ENCODE measurements around the gene MYO1D.
"Not testable (repeated sequence)": the region's sequence is repeated elsewhere in the genome, so short reads cannot be mapped to it uniquely, and the experiment has no call there.

Gene MYO1D

DNA sequence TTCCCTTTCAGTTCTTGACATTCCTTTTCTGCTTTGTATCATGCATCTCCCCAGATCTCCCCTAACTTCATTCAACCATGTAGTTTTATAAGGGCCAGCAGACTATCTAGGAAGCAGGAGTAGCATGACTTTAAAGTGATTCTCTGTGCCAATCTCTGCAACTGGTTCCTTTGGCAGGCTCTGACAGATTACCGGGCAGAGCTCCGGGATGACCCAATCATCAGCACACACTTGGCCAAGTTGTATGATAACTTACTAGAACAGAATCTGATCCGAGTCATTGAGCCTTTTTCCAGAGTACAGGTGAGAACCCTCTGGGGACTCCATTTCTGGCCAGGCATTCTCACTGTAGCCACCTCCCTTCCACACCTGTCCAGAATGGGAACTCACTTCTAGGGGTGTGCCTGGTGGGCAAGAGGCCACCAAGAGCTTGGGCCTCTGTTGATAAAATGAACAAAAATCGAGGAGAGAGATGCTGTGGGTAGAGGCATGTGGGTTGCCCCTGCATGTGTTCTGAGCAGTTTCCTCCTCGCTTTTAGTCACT is 397.8 kb downstream of the MYO1D start:
- ATAC-seq, result no peak
- DNase-seq, result no peak
- no peak overlapping the region for H3K4me3 Mint-ChIP-seq
- H3K27ac Mint-ChIP-seq, result peak overlapping the region in 1 of 2 donors; percentile 60
- H3K9me3 Mint-ChIP-seq, result no peaks in the 10 kb centered on the region
- H3K27me3 Mint-ChIP-seq, result no peaks in the 10 kb centered on the region
- H3K4me1 Mint-ChIP-seq, result peaks cover 25% of the 10 kb centered on the region

DNA sequence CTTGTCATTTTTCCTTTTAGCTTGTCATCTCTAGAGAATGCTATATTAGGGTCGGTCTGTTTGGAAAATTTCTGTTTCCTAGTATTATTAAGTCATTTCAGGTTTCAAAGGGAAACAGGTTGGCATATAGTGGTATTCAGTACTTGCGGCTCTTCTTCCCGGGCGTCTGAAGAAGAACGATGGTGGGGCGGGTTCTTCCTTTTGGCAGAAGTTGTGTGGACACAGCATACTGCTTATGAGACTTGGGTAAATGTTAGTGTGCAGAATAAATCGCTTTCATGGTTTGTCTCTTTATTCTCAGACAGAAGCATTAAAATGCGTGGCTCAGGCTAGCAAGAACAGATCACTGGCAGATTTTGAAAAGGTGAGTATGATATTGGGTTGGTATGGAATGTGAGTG is 399.7 kb downstream of the MYO1D start:
- H3K9me3 Mint-ChIP-seq, result no peaks in the 10 kb centered on the region
- ATAC-seq (no peak), DNase-seq (no peak)
- H3K4me3 Mint-ChIP-seq, result no peak overlapping the region
- peaks cover 8% of the 10 kb centered on the region for H3K4me1 Mint-ChIP-seq
- H3K27ac Mint-ChIP-seq, result no peak overlapping the region
- H3K27me3 Mint-ChIP-seq, result no peaks in the 10 kb centered on the region

DNA sequence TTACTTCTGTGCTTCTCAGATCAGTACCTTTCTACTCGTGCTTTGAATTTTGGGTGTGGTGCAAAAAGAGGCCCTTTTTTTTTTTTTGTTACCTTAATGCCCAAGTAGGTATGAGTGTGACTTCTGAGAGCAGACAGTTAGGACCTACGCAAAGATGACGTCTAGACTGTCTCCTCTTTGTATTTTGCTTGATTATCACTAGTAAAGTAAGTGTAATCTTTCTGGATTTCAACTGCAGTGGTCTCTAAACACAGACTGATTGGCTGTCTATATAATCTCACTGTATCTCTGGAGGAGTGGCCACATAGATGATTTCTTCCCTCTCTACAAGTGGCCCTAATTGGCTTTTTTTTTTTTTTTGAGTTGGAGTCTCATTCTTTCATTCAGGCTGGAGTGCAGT is 401.7 kb downstream of the MYO1D start:
- Mint-ChIP-seq H3K4me3 (no peak overlapping the region), H3K9me3 (no peaks in the 10 kb centered on the region), H3K27me3 (no peaks in the 10 kb centered on the region), H3K4me1 (no peaks in the 10 kb centered on the region), H3K27ac (peak overlapping the region in 1 of 2 donors; percentile 65)
- DNase-seq, result no peak
- ATAC-seq, result no peak

DNA sequence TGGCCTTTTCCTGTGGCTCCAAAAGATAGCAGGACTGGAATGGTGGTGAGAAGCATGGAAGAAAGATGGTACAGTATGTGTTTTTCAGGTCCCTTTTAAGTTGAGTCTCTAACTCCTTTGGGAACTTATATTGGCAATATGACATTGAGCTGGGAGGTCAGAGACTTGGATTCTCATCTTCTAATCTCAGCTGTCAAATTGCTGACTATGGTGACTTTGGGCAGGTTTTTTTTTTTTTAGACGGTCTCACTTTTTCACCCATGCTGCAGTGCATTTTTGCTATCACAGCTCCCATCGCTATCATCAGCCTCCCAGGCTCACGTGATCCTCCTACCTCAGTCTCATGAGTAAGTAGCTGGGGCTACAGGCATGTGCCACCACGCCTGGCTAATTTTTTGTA is 405.3 kb downstream of the MYO1D start:
- H3K9me3 Mint-ChIP-seq, result no peaks in the 10 kb centered on the region
- H3K27ac Mint-ChIP-seq, result no peak overlapping the region
- DNase-seq, result no peak
- ATAC-seq, result no peak
- no peaks in the 10 kb centered on the region for H3K27me3 Mint-ChIP-seq
- no peaks in the 10 kb centered on the region for H3K4me1 Mint-ChIP-seq
- H3K4me3 Mint-ChIP-seq, result no peak overlapping the region

DNA sequence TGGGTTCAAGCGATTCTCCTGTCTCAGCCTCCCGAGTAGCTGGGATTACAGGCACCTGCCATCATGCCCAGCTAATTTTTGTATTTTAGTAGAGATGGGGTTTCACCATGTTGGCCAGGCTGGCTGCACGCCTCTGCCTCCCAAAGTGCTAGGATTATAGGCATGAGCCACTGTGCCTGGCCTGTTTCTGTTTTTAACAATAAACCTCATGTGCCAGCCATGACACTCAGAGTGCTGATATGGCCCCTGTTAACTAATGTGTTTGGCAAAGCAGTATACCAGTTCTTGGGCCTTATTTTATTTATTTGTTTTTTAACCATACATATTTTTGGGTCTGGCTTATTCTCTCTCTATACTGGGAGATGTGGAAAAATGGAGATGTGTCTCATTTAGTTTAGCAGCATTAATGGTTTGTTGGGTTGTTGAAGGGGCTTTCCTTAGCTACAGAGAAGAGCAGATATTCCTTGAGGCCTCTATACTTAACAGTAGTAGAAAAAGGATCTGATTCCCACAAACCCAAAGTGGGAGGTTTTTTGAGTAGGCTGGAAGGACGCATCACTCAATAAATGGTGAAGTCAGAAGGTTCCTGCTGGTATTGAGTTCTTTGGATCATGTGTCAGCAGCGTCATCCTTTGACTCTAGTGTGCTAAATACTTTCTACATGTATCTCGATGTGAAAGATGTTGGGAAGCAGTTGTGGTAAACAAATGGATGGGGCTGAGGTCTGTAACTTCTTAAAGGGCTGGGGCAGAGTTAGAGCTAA is 406.3 kb downstream of the MYO1D start:
- no peak for DNase-seq
- no peak overlapping the region for H3K27ac Mint-ChIP-seq
- H3K9me3 Mint-ChIP-seq, result no peaks in the 10 kb centered on the region
- no peak overlapping the region for H3K4me3 Mint-ChIP-seq
- no peaks in the 10 kb centered on the region for H3K27me3 Mint-ChIP-seq
- no peaks in the 10 kb centered on the region for H3K4me1 Mint-ChIP-seq
- no peak for ATAC-seq

DNA sequence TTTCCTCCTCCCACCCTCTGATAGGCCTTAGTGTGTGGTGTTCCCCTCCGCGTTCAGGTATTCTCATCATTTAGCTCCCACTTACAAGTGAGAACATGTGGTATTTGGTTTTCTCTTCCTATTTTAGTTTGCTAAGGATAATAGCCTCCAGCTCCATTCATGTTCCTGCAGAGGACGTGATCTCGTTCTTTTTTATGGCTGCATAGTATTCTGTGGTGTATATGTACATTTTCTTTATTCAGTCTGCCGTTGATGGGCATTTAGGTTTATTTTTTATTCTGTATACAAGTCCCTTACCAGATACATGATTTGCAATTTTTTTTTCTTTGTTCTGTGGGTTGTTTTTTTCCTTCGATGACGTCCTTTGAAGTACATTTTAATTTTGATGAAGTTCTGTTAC is 409.0 kb downstream of the MYO1D start:
- H3K4me1 Mint-ChIP-seq, result no peaks in the 10 kb centered on the region
- DNase-seq, result no peak
- no peak for ATAC-seq
- H3K9me3 Mint-ChIP-seq, result no peaks in the 10 kb centered on the region
- no peaks in the 10 kb centered on the region for H3K27me3 Mint-ChIP-seq
- no peak overlapping the region for H3K27ac Mint-ChIP-seq
- no peak overlapping the region for H3K4me3 Mint-ChIP-seq

DNA sequence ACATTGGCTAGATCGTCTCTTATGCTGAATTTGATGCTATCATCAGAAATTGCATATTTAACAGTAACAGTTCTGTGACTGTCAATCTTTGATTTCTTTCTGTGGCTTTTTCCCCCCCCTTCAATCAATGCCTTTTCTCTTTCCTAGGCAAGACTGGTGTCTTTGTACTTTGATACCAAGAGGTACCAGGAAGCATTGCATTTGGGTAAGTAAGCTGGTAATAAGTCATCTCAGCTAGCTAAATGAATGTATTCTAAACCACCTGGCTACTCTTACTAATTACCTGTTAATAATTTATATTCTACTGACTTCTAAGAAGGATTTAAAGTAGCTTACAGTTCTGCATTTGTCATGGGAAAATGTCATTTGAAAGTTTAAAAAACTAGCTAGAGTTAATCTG is 412.6 kb downstream of the MYO1D start:
- H3K4me3 Mint-ChIP-seq, result no peak overlapping the region
- no peaks in the 10 kb centered on the region for H3K27me3 Mint-ChIP-seq
- H3K9me3 Mint-ChIP-seq, result no peaks in the 10 kb centered on the region
- no peak for ATAC-seq
- H3K27ac Mint-ChIP-seq, result no peak overlapping the region
- DNase-seq, result no peak
- peaks cover 28% of the 10 kb centered on the region for H3K4me1 Mint-ChIP-seq

DNA sequence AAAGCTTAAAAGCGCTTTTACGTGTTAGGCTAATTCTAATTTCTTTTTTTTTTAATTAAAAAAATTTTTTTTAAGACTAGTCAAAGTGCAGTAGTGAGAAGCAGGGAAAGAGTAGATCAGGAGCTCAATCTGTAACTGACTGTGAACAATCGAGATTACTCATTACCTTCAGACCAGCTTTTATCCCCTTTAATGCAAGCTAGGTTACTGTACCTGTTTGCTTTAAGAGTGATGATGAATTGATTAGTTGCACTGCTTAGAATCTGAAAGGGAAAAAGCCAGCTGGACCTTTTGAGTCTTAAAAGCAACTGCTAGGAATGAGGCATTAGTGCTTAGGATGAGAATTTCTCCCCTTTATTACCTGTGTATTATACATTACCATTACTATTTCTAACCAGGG is 413.6 kb downstream of the MYO1D start:
- Mint-ChIP-seq H3K4me3 (no peak overlapping the region), H3K27ac (no peak overlapping the region), H3K4me1 (peaks cover 36% of the 10 kb centered on the region), H3K9me3 (no peaks in the 10 kb centered on the region), H3K27me3 (no peaks in the 10 kb centered on the region)
- ATAC-seq (no peak), DNase-seq (no peak)

DNA sequence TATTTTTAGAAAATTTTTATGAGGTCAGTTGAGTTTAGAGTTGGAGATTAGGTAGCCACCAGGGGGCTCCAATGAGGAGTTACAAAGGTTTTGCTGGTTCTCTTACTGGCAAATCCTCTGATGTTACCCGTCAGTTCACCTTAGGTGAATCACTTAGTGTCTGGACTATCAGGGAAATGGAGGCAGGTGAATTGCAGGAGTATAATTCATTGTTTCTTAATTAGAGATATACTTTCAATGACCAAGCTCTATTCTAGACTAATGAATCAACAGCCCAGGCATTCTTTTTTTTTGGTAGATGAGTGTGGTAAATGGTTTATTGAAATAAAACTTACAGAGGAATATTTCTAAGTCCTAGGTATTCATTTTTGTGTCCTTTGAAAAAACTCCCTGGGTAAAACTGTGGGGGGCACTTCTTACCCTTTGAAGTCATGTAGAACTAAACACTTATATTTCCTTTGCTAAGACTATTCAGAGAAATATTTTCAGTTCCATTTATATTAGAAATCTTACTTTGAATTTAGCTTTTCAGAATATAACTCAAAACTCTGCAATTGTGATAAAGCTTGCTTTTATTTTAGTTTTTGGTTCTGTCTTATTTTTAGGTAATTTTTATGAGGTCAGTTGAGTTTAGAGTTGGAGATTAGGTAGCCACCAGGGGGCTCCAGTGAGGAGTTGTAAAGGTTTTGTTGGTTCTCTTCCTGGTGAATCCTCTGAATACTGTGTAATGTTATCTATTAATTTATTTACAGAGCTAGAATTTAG is 414.9 kb downstream of the MYO1D start:
- no peaks in the 10 kb centered on the region for H3K27me3 Mint-ChIP-seq
- H3K27ac Mint-ChIP-seq, result peak overlapping the region in 1 of 2 donors; percentile 36
- DNase-seq (peak; percentile 58 to 61), ATAC-seq (peak; percentile 79)
- no peak overlapping the region for H3K4me3 Mint-ChIP-seq
- H3K4me1 Mint-ChIP-seq, result peaks cover 45% of the 10 kb centered on the region
- no peaks in the 10 kb centered on the region for H3K9me3 Mint-ChIP-seq

DNA sequence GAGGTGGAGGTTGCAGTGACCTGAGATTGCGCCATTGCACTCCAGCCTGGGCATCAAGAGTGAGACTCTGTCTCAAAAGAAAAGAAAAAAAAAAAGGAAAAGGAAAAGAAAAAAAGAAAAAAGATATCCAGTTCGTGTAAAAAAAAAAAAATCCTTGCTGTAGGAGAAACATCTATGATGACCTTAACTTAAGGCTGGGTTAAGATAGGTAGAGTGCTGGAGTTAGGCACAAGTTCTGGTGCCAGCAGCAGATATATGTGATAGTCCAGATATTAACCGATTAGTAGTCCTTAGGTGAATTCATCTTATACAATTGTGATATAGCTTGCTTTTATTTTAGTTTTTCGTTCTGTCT is 415.4 kb downstream of the MYO1D start:
- peak; percentile 43 for ATAC-seq
- Mint-ChIP-seq H3K4me1 (peaks cover 45% of the 10 kb centered on the region), H3K27me3 (no peaks in the 10 kb centered on the region), H3K27ac (no peak overlapping the region), H3K9me3 (no peaks in the 10 kb centered on the region), H3K4me3 (no peak overlapping the region)
- DNase-seq, result no peak

DNA sequence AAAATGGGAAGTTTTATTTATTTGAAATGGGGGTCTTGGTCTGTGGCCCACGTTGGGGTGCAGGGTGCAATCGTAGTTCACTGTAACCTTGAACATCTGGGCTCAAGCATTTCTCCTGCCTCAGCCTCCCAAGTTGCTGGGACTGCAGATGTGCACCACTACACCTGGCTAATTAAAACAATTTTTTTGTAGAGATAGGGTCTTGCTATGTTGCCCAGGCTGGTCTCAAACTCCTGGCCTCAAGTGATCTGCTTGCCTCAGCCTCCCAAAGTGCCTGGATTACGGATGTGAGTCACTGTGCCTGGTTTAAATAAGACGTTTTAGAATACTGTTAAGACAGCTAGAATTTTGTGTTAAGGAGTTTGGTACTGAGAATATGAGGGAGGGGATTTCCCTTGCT is 416.9 kb downstream of the MYO1D start:
- no peaks in the 10 kb centered on the region for H3K9me3 Mint-ChIP-seq
- H3K4me3 Mint-ChIP-seq, result no peak overlapping the region
- no peak overlapping the region for H3K27ac Mint-ChIP-seq
- DNase-seq, result no peak
- ATAC-seq, result no peak
- H3K27me3 Mint-ChIP-seq, result no peaks in the 10 kb centered on the region
- peaks cover 45% of the 10 kb centered on the region for H3K4me1 Mint-ChIP-seq

DNA sequence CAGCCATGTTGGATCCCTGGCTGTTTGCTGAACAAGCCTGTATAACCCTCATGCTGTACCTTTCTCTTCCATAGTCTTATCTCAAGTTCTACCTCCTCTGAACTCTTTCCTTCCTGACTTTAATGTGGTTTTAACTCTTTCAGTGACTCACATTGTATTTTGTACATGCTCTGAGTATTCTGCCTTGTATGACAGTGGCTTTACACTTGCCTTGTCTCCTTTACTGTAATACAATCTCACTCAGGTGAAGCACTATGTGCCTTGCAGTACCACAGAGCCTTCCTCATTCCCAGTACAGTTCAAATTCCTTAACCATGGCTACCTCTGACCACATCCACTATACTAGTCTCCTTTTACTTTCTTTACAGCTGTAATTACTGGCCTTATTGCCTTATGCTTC is 418.6 kb downstream of the MYO1D start:
- peak overlapping the region in 1 of 2 donors; percentile 50 for H3K27ac Mint-ChIP-seq
- H3K4me3 Mint-ChIP-seq, result no peak overlapping the region

DNA sequence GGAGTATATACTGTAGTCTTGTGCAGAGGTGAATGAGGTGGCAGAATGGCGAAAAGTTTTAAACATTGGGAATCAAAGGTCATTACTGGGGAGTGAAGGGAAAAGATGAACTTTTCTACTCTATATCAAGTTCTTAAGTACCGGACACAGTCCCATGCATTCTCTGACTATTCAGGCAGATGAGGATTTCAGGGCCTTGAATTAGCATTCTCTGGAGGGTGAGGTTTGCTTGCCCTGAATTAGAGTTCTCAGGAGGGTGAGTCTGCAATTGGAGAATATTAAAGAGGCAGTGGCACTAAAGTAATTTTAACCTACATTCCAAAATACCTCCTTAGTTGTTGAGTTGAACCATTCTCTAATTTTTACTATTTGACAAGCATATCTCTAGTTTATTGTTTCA is 423.6 kb downstream of the MYO1D start:
- Mint-ChIP-seq H3K4me1 (peaks cover 24% of the 10 kb centered on the region), H3K27ac (no peak overlapping the region), H3K4me3 (no peak overlapping the region), H3K9me3 (no peaks in the 10 kb centered on the region), H3K27me3 (no peaks in the 10 kb centered on the region)
- DNase-seq, result no peak
- ATAC-seq, result no peak

More for the DNA sequence above, 418.6 kb downstream of the MYO1D start:
- peak; percentile 87 for ATAC-seq
- H3K27me3 Mint-ChIP-seq, result no peaks in the 10 kb centered on the region
- peaks cover 45% of the 10 kb centered on the region for H3K4me1 Mint-ChIP-seq
- no peak for DNase-seq
- H3K9me3 Mint-ChIP-seq, result no peaks in the 10 kb centered on the region

DNA sequence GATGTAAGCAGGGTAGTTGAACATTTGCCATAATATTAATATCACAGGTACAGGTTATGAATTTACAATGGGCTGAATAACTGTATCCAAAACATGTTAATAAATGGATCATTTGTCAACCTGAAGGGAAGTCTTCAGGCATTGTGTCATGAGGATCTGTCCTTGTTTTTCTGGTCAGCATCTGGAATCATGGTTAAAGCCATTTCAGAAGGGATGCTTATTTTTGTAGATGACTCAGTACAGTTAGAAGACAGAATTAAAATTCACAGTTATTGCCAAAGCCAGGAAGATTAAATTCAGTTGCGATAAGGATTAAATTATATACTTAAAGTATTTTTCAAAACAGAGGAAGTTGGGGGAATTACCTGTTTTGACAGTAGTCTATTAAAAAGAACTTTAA is 424.6 kb downstream of the MYO1D start:
- H3K27ac Mint-ChIP-seq, result peak overlapping the region in 1 of 2 donors; percentile 29
- ATAC-seq, result no peak
- H3K4me3 Mint-ChIP-seq, result no peak overlapping the region

DNA sequence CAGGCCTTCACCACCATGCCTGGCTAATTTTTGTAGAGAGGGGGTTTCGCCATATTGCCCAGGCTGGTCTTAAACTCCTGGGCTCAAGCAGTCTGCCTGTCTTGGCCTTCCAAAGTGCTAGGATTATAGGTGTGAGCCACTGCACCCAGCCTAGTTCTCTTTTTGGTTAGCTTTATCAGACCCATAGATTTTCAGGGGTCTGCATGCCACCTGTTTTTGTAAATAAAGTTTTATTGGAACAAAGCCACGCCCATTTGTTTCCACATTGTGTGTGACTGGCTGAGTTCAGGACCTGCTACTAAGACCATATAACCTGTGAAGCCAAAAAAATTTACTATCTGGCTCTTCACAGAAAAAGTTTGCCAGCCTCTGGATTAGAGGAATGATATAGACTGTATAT is 425.0 kb downstream of the MYO1D start:
- H3K27me3 Mint-ChIP-seq, result no peaks in the 10 kb centered on the region
- no peaks in the 10 kb centered on the region for H3K9me3 Mint-ChIP-seq
- ATAC-seq (no peak), DNase-seq (no peak)
- H3K27ac Mint-ChIP-seq, result peak overlapping the region; percentile 29 to 54
- H3K4me1 Mint-ChIP-seq, result peaks cover 22% of the 10 kb centered on the region
- no peak overlapping the region for H3K4me3 Mint-ChIP-seq

More for the DNA sequence above, 424.6 kb downstream of the MYO1D start:
- DNase-seq, result no peak
- no peaks in the 10 kb centered on the region for H3K9me3 Mint-ChIP-seq
- H3K4me1 Mint-ChIP-seq, result peaks cover 18% of the 10 kb centered on the region
- H3K27me3 Mint-ChIP-seq, result no peaks in the 10 kb centered on the region

DNA sequence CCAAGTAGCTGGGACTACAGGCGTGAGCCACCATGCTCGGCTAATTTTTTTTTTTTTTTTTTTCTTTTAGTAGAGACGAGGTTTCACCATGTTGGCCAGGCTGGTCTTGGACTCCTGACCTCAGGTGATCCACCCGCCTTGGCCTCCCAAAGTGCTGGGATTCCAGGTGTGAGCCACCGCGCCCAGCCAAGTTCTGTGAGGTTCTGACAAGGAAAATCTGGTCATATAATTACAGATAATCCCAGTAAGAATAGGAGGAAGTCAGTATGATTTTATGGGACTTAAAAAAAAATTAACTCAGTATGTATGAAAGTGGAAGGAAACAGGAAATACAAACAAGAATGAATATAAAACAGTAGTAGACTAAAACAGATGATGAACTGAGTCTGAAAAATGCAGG is 426.5 kb downstream of the MYO1D start:
- ATAC-seq, H3K4me3 Mint-ChIP-seq, H3K27ac Mint-ChIP-seq, H3K27me3 Mint-ChIP-seq, DNase-seq, H3K9me3 Mint-ChIP-seq: not testable (repeated sequence)
- peaks cover 37% of the 10 kb centered on the region for H3K4me1 Mint-ChIP-seq
